Stimulated activated CD8-positive, alpha-beta memory T cell treated with anti-CD3 and anti-CD28 coated beads, Interleukin-15, amount 100 ng/mL, for 48 hours (primary cell): Measurements from ENCODE around the gene MYBPC1.
"Not testable (repeated sequence)": the region's sequence is repeated elsewhere in the genome, so short reads cannot be mapped to it uniquely, and the experiment has no call there.

Experiments used
- DNase-seq, 2 donors: peaks; one replicate each; pipeline ENCODE4 v3.0.0-alpha.2; 2020; ENCODE audit warnings: low read depth in 2 of 2

Gene MYBPC1

DNA sequence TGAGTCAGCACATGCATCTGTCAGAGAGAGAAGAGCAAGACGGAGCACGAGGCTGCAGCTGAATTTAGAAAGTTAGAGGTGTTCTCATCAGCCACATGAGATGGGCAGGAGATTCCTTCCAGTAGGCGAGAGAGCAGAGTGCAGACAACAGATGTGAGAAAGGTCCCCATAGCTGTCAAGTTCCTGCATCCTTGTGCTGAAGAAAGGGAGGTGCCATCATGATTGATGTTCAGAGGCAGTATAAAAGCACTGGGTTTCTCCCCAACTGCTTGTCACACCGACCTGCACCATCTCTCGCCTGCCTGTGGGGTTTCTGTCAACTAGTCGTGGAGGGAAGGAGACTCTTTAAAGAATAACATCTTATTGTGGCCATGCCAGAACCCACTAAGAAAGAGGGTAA lies at the start of gene MYBPC1:
Gene MYBPC1, plus strand, starts transcription at position 272 of the 400 bp plus-strand sequence. Its CDS starts 100 bp downstream, at position 372.
- no peak for DNase-seq

DNA sequence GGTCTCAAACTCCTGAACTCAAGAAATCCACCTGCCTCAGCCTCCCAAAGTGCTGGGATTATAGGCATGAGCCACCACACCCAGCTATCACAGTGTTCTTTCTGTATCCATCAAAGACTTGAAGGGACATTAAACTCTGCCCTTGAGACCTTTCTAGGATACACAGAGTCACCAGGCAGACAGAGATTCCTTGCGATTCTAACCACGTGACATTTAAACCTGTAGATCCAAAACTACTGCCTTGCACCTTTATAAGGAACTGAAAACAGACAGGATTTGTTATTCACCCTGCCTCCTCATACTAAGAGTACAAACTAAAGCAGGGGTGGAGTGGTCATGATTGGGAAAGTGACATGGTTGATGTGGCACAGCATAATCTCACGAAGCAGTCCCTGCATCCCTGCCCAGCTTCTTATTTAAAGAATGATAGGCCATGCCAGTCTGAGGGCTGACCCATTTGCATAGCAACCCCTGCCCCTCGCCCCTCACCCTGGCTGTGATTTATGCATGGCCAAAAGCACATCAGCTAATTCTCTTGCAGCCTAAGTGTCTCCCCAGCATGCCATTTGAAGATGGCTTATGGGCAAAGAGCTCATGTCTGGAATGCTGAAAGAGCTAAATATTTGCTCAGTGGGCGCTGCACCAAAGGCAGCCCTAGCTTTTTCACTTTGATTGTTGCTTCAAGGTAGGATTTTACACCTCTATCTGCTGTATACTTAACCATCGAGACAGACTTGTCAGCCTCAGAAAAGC lies 43.2 kb upstream of the MYBPC1 start:
- DNase-seq = no peak

GRCh38 chr12:101552277-101552676 lies 42.5 kb upstream of the MYBPC1 start:
- DNase-seq = no peak

- DNase-seq = no peak
Measured at GRCh38 chr12:101557094-101557493, 37.7 kb upstream of the MYBPC1 start.

GRCh38 chr12:101558726-101559125 lies 36.0 kb upstream of the MYBPC1 start:
- DNase-seq = not testable (repeated sequence)

GRCh38 chr12:101563212-101563611 lies 31.6 kb upstream of the MYBPC1 start:
- no peak for DNase-seq

- no peak for DNase-seq
Measured at GRCh38 chr12:101564912-101565311, 29.9 kb upstream of the MYBPC1 start.

- peak in 1 of 2 donors; percentile 21 for DNase-seq
Measured at GRCh38 chr12:101566318-101566717, 28.5 kb upstream of the MYBPC1 start.

DNA sequence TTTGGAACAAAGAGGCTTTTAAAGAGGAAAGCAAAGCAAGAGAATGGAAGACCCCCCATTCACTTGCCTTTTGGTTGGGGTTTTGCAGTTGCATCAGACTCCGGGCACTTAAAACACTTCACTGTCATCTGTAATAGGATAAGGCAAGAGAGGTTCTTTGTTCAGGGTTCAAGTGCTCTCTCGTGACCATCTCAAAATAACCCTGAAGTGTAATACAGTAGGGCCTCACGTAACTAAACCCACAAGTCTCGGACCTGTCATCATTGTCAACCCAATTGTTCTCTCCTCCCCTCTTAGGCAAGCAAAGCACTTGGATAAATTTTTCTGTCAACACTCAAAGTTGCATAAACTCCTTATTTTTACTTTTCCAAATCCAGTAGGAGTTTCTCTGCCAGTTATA lies 26.9 kb upstream of the MYBPC1 start:
- no peak for DNase-seq

DNA sequence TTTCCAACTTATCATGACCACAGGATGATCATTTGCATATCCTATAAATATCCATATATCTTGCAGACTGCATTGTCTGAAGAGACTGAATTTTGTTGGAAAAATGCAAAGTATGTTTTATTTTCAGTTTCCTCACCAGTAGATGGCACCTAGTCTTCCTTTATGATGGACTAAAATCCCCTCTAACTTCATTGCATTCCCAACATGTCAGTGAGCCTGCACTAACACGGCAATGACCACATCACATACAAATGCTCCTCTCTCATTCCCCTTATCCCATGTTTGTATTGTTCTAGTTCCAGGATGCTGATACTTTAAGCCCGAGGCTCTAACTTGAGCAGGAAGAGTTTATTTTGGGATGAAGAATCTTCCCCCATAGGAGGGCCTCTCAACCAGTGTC lies 24.7 kb upstream of the MYBPC1 start:
- DNase-seq = no peak

- no peak for DNase-seq
Measured at GRCh38 chr12:101571105-101571504, 23.7 kb upstream of the MYBPC1 start.

DNA sequence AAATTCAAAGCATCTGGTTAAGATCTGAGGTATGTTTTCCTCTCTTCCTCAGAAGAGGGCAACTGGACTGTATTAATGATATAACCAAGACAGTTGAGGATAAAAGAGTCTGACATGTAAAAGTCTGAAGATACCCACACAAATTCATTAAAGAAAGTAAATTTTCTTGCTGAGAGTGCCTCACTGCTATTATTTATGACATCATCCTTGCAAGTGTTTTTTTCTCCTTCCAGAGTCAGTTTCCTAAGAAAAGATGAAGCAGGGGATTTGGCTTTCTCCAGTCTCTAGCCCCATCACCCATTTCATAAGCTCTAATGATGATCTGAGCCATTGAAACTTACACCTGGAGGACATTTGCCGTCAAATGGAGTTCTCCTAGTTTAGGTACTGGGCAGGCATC lies 21.0 kb upstream of the MYBPC1 start:
- DNase-seq = no peak

DNA sequence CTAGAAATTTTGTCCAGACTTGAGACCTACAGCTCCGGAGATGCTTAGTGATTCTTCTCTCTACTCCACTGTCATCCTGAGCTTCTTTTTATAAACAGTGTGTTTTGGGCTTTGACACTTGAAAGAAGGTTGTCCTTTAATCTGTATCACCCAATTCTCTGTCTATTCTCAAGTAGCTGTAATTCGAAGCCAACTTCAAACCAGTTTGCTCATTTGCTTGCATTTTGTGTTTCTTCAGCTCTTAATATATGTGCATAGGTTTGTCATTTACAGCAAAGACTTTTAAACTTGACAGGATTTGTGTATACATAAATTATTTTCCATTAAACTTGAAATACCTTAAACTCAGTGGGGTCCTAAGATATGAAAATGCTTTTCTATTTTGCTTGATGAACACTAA lies 16.4 kb upstream of the MYBPC1 start:
- no peak for DNase-seq

DNA sequence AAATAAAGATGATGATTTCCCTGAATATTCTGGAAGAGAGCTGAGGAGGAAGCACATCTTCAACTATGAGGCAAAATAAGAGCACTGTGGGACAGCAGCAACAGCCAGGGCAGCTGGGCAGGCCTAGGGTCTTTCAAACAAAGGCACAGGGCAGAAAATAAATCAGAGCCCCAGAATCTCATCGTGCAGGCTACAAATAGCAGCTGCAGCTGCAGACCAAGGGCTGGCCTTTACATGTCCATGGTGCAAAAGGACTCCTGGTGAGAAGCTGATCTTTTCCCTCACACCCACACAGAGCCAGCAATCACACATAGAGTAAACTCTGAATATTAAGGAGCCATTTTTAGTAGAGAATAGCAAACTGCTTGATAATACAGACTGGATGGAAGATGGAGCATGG lies 13.6 kb upstream of the MYBPC1 start:
- DNase-seq = no peak

DNA sequence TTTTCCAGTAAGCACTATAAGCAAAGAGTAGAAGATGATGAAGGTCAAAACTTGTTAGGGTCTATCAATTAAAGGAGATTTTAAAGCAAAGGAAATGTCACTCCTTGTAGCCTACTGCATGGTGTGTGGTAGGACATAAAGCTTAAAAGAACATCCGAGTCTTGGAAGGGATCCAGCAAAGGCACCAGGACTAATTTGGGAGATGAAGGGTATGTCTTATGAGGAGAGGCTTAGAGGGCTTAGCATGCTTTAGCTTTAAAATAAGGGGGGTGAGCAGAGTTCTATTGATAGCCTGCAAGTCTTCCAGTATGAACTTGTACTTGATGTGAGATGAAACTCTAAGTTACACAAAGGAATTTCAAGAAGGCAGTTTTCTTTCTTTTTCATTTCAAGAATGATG lies 11.8 kb upstream of the MYBPC1 start:
- no peak for DNase-seq

GRCh38 chr12:101590383-101590782 lies 4.4 kb upstream of the MYBPC1 start:
- no peak for DNase-seq

- DNase-seq = no peak
Measured at GRCh38 chr12:101591781-101592180, 3.0 kb upstream of the MYBPC1 start.

- DNase-seq = no peak
Measured at GRCh38 chr12:101592448-101592847, 2.3 kb upstream of the MYBPC1 start.

DNA sequence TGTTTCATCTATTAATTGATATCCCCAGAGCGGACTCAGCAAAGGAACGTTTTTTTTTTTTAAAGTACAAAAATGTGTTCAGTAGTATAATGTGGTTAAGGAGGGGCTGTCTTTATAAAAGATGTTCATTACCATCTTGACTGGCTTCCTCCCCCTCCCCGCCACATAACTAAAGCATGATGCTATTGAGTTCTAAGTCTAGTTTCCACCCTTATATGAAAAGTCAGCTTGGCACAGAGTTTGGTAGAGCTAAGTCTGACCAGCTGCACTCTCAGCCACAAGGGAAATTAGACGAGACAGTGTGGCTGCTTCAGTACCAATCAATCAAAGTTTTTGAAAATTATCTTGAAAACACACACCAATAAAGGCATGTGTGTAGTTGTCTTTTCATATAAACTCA lies 1.9 kb upstream of the MYBPC1 start:
- no peak for DNase-seq

GRCh38 chr12:101596172-101596571 lies 1.4 kb downstream of the MYBPC1 start:
- DNase-seq = no peak

GRCh38 chr12:101597164-101597563 lies 2.4 kb downstream of the MYBPC1 start:
- no peak for DNase-seq

DNA sequence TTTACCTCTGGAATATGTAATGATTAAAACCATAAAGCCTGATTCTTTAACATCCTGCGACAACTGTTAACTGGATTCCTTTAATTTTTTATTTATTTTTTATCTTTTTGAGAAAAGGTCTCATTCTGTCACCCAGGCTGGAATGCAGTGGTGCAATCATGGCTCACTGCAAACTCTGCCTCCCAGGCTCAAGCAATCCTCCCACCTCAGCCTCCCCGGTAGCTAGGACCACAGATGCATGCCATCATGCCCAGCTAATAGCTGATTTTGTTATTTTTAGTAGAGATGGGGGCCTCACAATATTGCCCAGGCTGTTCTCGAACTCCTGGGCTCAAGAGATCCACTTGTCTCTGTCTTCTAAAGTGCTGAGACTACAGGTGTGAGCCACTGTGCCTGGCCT lies 3.7 kb downstream of the MYBPC1 start:
- DNase-seq = no peak

DNA sequence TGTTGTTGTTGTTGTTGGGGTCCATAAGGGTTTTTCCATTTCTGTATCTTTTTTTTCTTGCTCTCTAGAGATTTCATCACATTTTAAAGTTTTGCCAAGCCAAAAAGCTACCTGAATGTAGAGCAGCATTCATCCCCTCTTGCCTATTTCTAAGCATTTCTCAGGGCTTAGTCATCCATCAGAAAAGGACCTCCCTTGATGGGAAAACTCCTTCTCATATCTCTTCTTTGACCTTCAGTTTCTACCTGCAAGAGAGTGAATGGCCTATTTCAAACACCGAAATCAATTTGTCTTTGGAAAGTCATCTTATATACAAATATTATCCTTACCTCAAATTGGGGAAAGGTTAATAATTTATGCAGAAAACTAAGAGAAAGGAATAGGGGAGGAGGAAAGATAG lies 4.5 kb downstream of the MYBPC1 start:
- no peak for DNase-seq
